Stomach (tissue), 4 donors: ENCODE data around the gene GALNT18.

Experiments used
- CTCF ChIP-seq, 7 experiments: fragments of 450-650 bp in 4 of 7; fragments of 200-600 bp in 3 of 7; sonication (generic) in 3 of 7; IDR thresholded peaks; one replicate each; pipeline ENCODE4 v1.5.1; 2016 to 2019; ENCODE audit warnings: antibody characterized with exemption in 7 of 7, control low read depth in 2 of 7, mild to moderate bottlenecking in 1 of 7
- EP300 ChIP-seq: sonication (generic); formaldehyde crosslinking; IDR thresholded peaks from one replicate; pipeline ENCODE4 v1.6.1; 2017; ENCODE audit warnings: antibody characterized with exemption
- POLR2A ChIP-seq, 4 donors: fragments of 450-650 bp; IDR thresholded peaks; one replicate each; pipeline ENCODE4 v1.6.1; 2016; ENCODE audit warnings: antibody characterized with exemption in 4 of 4, control low read depth in 2 of 4, mild to moderate bottlenecking in 1 of 4, moderate library complexity in 1 of 4
- POLR2AphosphoS5 ChIP-seq, 3 donors: sonication (generic); formaldehyde crosslinking; IDR thresholded peaks; one replicate each; pipeline ENCODE4 v1.6.1; 2016; ENCODE audit warnings: antibody characterized with exemption in 3 of 3

- TF ChIP-seq CTCF (IDR thresholded peaks at IDR 0.05) (no peak), EP300 (no peak), POLR2A (IDR thresholded peaks at IDR 0.05) (no peak), POLR2AphosphoS5 (IDR thresholded peaks at IDR 0.05) (no peak)
Measured at GRCh38 chr11:11592146-11592684, 29.6 kb downstream of the GALNT18 start.
